GM21723 (cell line): Measurements from ENCODE around the gene ST7.

Experiments used
- ATAC-seq: cut with Tn5 transposase; IDR thresholded peaks from one replicate; pipeline ENCODE4 v1.9.1; 2021; ENCODE audit warnings: mild to moderate bottlenecking, moderate library complexity; ENCODE audit not compliant: unreplicated experiment

ST7 gene

GRCh38 chr7:117053432-117053831 lies 100.1 kb downstream of the ST7 start:
- no peak for ATAC-seq

DNA sequence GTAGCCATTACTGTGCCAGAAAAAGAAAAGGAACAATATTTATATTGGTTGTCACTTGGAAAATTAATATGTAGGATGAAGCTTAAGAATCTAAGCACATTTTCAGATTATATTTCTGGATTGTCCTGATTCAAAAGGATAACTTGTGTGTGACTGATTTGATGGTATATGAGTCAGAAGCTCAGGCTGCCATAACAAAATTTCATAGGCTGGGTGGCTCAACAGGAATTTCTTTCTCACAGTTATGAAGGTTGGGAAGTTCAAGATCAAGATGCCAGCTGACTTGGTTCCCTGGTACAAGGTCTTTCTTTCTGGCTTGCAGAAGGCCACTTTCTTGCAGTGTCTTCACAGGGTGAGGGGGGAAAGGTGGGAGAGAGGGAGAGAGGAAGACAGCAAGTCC lies 108.5 kb downstream of the ST7 start:
- no peak for ATAC-seq

DNA sequence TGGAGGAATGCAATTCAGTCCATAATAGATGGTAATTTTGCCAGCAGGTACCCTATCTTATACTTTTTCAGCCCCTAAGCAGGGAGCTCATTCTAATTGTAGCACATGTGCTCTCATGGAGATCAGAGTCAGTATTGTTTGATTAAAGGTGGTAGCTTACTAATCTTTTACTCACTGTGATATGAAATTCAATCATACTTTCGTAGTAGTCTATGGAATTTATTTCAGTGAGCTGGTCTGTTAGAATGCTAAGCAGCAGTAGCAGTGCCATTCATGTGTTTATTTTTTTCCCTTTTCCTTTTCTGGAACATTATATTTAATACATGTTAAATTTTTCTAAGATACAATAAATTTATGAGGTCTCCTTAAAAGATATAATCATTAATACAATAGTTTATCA lies 109.0 kb downstream of the ST7 start:
- ATAC-seq, result no peak

- no peak for ATAC-seq
Measured at GRCh38 chr7:117064688-117065087, 111.4 kb downstream of the ST7 start.

- no peak for ATAC-seq
Measured at GRCh38 chr7:117065571-117066150, 112.4 kb downstream of the ST7 start.

DNA sequence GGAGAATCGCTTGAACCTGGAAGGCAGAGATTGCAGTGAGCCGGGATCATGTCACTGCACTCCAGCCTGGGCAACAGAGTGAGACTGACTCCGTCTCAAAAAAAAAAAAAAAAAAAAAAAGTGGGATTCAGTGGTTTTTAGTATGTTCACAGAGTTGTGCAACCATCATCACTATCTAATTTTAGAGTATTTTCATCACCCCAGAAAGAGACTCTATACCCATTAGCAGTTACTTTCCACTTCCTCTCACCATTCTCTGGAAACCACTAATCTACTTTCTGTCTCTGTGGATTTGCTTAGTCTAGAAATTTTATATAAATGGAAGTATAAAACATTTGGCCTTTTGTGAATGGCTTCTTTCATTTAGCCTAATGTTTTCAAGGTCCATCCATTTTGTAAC lies 113.4 kb downstream of the ST7 start:
- ATAC-seq, result peak; percentile 65

GRCh38 chr7:117067340-117067739 lies 114.0 kb downstream of the ST7 start:
- no peak for ATAC-seq

GRCh38 chr7:117068511-117069145 lies 115.3 kb downstream of the ST7 start:
- ATAC-seq, result no peak

- no peak for ATAC-seq
Measured at GRCh38 chr7:117069379-117069778, 116.1 kb downstream of the ST7 start.

DNA sequence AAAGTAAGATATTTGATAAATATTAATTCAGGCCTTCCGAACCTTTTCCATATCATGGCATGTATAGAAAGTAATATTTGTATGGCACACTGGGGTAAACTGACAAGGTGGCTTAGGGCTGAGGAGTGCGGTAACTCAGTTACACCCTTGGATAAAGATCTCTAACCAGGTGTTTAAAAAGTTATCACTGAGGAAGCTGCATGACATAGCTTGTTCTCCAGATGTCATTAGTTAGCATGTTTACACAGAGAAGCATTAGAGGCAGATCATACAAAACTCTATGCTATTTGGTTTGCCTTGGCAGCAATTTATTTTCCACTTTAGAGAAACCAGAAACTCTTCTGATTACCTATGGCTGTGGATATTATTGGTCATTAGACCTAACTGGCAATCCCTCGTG lies 118.2 kb downstream of the ST7 start:
- no peak for ATAC-seq

- ATAC-seq, result no peak
Measured at GRCh38 chr7:117072620-117073118, 119.4 kb downstream of the ST7 start.

DNA sequence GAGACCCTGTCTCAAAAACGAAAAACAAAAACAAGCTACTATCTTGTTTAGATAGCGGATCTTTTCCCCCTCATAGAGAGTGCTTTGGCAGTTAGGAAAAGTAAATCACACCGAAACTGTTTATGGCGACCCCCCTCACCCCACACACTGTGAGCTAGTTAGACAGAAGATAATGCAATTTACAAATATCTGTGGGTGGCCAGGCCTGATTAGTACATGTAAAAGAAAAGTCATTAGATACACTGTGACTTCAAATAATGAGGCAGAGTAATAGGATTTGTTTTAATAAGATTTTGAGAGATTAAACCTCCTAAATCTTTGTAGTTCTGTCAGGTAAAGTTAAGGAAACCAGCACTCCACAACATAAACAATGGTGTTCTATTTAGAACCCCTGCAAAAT lies 121.1 kb downstream of the ST7 start:
- no peak for ATAC-seq

- no peak for ATAC-seq
Measured at GRCh38 chr7:117075934-117076333, 122.6 kb downstream of the ST7 start.

DNA sequence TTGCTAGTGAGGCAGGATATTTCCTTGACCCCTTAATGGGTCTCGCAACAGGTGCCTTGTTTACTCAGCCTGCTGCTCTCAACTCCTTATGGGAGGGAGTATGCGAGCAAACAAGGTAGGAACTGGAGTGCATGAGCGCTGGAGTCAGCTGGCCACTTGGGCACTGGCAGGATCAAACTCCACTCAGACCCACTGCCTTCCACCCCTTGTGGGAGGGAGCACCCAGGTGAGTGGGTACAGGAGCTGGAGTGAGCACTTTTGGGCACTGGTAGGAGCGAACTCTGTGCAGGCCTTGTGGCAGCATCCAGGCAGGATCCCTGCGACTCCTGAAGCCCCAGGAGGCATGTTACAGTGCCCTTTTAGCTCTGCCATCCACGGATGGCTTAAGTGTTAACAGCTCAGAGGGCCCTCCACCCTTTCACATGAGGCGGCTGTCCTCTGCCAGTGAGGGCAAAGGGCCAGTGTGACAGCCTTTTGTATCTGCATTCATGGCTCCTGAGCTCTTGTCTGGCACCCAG lies 123.2 kb downstream of the ST7 start:
- ATAC-seq, result no peak

- ATAC-seq, result no peak
Measured at GRCh38 chr7:117077658-117078057, 124.4 kb downstream of the ST7 start.

- no peak for ATAC-seq
Measured at GRCh38 chr7:117082647-117083046, 129.3 kb downstream of the ST7 start.

DNA sequence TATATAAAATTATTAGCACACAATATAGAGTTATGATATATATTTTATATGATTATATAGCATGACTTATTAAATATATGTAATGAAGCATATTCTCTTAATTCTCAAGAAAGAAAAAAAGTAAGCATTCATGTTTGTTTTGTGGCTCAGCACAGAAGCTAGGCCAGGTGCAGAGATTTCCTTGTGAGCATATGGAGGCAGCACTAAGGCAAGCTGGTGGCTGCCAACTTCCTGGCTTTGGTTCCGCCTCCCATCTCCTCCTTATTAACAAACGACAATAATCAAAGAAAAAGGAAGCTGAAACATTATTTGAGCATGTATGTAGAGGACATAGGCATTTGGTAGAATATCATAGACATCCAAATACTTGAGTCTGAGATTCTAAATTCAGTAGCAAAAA lies 130.3 kb downstream of the ST7 start:
- no peak for ATAC-seq

GRCh38 chr7:117084286-117084685 lies 131.0 kb downstream of the ST7 start:
- ATAC-seq, result no peak

- no peak for ATAC-seq
Measured at GRCh38 chr7:117085275-117085674, 132.0 kb downstream of the ST7 start.

- peak; percentile 38 for ATAC-seq
Measured at GRCh38 chr7:117085769-117086463, 132.6 kb downstream of the ST7 start.

DNA sequence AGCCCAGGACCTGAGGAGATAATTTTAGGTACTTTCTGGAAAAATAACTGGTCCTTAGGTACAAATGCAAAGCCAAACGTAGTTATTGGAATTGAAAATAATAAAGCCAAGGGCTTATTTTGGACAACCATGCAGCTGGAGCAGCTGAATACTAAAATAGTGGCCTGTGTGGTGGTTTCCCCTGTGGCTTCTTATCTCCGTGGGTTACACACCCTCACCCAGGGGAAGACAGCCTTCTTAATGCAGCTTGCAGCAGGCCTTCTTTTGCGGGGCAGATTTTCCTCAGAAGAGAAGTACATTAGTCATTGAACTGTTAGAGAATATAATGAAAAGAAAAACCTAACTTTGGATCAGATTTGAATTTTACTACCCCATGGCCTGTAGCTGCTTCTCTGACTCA lies 133.5 kb downstream of the ST7 start:
- no peak for ATAC-seq
